IPS-18c (cell line): ENCODE measurements around the gene MINDY1.

ENCODE experiments used
- H3K4me3 ChIP-seq: 2 replicates; pipeline ENCODE4 v1.7.0; 2013; ENCODE audit warnings: low read depth, mild to moderate bottlenecking, low read length, moderate library complexity; ENCODE audit not compliant: insufficient read depth
- H3K9me3 ChIP-seq: one replicate; pipeline ENCODE4 v1.6.1; 2013; ENCODE audit warnings: mild to moderate bottlenecking, low read length, moderate library complexity; ENCODE audit not compliant: control insufficient read depth, insufficient read depth

Gene MINDY1, protein sequence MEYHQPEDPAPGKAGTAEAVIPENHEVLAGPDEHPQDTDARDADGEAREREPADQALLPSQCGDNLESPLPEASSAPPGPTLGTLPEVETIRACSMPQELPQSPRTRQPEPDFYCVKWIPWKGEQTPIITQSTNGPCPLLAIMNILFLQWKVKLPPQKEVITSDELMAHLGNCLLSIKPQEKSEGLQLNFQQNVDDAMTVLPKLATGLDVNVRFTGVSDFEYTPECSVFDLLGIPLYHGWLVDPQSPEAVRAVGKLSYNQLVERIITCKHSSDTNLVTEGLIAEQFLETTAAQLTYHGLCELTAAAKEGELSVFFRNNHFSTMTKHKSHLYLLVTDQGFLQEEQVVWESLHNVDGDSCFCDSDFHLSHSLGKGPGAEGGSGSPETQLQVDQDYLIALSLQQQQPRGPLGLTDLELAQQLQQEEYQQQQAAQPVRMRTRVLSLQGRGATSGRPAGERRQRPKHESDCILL

DNA sequence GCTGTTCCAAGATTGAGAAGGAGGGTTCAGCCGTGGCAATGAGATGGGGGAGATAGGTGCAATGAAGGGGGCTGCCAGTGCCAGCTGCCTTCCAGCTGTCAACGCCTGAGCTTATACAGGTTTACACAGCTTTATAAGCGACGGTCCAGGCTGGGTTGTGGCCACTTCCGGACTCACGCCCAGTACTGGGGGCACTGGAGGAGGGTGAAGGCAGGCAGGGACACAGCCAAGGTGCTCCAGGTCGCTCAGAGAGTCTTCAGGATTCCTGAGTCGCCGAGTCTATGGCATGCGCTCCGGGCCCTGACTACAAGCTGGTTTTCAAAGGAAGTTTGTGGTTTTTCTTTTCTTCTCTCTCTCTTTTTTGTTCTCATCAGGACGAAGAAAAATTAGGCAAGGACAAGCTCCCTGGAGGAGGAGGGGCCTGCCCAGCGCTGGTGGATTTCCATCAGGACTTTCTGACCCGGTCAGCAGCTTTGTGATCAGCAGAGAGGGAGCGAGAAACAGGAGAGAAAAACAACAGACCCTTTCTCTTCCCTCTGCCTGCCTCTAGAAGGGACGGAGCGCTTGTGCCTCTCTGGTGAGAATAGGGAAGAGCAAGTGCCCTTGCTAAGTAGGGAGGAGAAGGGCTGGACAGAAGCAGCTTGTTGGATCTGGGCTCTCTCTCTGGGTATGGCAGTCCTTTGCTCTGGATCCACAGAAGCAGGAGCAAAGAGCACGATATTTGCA, at the start of gene MINDY1:
MINDY1 (minus strand) TSS at position 576 of the 726 bp plus-strand sequence. CDS start 4,285 bp downstream, outside the sequence.
- H3K9me3 ChIP-seq, result no peaks in the 10 kb centered on the region
- H3K4me3 ChIP-seq, result peak within 1 kb of the TSS; percentile 50

DNA sequence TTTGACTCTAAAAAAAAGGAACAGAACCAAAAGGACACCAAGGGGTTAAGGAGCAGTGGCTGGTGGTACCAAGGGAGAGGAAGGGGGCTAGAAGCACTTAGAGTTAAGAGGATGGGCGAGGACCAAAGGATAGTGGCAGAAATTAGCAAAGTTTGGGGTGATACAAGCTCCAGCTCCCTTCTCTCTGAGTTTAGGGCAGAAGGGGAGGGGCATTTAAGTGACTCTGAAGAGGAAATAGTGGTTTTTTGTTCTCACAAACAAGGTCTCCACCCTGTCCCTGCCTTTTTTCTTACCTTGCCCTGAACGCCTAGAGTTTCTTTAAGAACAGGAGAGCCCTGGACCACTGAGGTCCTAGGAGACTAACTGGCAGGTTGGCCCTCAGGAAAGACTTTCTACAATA, 49.4 kb upstream of the MINDY1 start:
- Histone ChIP-seq H3K4me3 (no peak overlapping the region), H3K9me3 (no peaks in the 10 kb centered on the region)

DNA sequence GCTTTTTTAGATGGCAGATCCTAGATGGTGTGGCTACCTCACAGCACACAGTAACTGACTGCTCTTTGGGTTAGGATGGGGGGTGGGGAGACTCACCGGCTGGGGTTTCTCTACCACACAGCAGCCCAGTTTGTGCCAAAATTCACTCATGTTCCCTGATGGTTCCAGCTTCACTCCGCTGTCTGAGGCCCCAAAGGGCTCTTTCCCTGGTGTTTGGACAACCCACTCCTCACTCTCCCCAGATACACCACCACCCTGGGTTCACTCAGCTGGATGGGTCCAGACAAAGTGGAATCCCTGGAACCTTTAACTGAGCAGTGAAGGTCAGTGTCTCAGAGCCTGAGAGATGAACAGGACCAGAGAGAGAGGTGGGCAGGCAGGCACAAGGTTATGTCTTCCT, 48.9 kb upstream of the MINDY1 start:
- Histone ChIP-seq H3K4me3 (no peak overlapping the region), H3K9me3 (no peaks in the 10 kb centered on the region)

DNA sequence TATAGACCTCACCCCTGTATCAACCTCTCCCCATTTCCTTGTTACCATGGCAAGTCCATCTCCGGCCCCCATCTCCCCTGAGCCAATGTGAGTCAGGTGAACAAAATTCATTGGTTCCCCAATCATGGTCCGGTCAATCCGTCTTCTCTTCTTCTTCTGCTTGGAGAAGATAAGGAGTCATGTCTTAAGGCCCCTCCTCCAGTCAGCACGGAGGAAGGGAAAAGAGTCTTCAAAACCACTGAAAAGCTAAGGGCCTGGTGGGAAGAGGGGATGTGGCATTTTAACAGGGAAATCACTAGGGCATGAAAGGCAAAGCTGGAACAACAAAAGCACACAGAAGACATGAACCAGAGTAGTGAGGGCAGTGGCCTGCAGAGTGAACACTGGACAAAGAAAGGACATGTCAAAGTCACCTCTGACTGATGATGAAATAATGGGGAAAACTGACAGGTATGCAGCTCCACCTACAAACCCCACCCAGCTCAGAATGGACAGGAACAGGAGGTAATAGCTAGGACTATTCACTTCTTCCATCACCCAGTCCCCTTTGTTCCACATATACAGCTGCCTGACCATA, 48.4 kb upstream of the MINDY1 start:
- Histone ChIP-seq H3K4me3 (no peak overlapping the region), H3K9me3 (no peaks in the 10 kb centered on the region)

DNA sequence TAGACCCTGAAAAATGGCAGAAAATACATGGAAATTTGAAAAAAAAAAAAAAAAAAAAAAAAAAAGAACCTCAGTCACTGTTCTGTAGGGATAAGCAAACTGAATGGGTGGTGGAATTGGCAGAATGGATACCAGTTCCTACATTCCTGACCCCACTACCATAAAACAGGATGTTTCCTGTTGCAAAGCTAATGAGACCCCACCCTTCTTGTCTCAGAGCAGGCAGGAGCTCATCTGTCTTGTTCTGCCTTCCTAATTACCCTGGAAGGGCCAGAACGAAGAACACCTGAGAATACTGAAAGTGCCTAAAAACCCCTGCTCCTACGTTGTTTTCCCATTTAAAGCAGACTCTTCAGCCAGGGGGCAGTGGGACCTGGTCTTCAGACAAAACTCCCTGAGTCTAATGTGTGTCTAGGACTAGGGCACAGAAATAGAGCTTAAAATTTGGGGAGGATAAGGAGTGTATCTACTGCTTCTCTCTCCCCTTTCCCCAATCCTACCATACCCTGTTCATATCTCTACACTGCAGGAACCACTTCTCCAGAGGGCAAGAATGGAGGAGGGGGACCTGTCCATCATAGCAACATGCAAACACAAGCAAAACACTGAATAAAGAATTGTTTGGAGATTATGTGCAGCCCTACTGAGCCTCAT, 44.8 kb upstream of the MINDY1 start:
- H3K9me3 ChIP-seq, result no peaks in the 10 kb centered on the region
- H3K4me3 ChIP-seq, result no peak overlapping the region

DNA sequence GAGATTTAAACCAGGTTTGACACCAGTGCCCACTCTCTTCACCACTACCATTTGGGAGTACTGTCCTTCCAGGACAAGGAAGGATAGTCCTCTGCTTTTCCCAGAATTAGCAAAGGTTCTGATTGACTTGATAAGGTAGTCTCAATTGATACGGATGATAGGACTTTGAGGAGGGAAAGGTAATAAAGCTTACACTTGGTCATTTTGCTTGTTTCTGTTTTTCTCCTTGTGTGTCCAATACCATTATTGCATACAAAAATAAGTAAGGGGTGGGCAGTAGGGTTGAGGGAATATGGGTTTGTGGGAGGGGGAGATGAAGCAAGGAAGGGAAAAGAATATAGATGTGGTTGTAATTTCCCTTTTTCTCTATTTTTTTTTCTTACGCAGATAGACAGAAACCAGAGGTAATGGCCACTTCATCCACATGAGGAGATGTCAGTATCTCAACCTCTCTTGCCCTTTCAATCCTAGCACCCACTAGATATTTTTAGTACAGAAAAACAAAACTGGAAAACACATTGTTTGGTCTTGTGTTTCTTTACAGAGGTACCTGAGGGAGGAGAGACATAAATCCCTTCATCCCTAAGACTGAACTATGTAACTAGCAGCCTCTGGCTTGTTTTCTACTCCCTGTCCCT, 43.5 kb upstream of the MINDY1 start:
- H3K4me3 ChIP-seq, result no peak overlapping the region
- H3K9me3 ChIP-seq, result no peaks in the 10 kb centered on the region

DNA sequence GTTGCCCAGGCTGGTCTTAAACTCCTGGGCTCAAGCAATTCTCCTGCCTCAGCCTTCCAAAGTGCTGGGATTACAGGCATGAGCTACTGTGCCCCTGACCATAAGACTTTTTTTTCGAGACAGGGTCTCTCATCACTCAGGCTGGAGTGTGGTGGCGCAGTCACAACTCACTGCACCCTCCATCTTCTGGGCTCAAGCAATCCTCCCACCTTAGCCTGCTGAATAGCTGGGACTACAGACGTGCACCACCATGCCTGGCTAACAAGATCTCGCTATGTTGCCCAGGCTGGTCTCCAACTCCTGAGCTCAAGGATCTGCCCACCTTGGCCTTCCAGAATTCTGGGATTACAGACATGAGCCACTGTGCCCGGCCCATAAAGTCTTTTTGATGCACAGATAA, 42.8 kb upstream of the MINDY1 start:
- H3K9me3 ChIP-seq, result no peaks in the 10 kb centered on the region
- H3K4me3 ChIP-seq, result no peak overlapping the region

DNA sequence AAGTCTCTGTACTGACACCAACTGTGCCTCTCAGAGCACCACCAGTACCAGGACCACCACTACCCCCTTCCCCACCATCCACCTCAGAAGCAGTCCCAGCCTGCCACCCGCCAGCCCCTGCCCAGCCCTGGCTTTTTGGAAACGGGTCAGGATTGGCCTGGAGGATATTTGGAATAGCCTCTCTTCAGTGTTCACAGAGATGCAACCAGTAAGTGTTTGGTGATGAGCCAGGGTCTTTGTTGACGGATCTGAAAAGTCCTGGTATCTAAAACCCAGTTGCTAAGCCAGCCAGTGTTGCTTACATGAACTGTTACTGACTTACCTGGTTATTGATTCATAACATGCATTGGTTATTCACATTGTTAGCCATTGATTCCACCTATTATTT, 41.9 kb upstream of the MINDY1 start:
- Histone ChIP-seq H3K9me3 (no peaks in the 10 kb centered on the region), H3K4me3 (peak overlapping the region; percentile 87; the same call in 1 of the 2 replicates)

DNA sequence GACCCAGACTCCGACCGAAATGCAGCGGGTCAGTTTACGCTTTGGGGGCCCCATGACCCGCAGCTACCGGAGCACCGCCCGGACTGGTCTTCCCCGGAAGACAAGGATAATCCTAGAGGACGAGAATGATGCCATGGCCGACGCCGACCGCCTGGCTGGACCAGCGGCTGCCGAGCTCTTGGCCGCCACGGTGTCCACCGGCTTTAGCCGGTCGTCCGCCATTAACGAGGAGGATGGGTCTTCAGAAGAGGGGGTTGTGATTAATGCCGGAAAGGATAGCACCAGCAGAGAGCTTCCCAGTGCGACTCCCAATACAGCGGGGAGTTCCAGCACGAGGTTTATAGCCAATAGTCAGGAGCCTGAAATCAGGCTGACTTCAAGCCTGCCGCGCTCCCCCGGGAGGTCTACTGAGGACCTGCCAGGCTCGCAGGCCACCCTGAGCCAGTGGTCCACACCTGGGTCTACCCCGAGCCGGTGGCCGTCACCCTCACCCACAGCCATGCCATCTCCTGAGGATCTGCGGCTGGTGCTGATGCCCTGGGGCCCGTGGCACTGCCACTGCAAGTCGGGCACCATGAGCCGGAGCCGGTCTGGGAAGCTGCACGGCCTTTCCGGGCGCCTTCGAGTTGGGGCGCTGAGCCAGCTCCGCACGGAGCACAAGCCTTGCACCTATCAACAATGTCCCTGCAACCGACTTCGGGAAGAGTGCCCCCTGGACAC, 41.4 kb upstream of the MINDY1 start:
- Histone ChIP-seq H3K9me3 (no peaks in the 10 kb centered on the region), H3K4me3 (peak overlapping the region; percentile 87)

DNA sequence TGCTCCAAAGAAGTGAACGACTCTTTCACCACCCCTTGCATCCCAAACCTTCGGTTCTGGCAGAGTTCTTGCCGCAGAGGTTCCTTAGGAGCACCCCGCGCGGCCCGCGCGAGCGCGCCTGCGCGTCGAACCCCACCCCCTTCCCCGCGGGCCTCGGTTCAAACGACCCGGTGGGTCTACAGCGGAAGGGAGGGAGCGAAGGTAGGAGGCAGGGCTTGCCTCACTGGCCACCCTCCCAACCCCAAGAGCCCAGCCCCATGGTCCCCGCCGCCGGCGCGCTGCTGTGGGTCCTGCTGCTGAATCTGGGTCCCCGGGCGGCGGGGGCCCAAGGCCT, 40.9 kb upstream of the MINDY1 start, which contains the start of gene C1orf56:
C1orf56 (plus strand) TSS at position 161 of the 334 bp plus-strand sequence; CDS start at position 258, 97 bp downstream.
- Histone ChIP-seq H3K4me3 (peak within 1 kb of the TSS; percentile 87), H3K9me3 (no peaks in the 10 kb centered on the region)

DNA sequence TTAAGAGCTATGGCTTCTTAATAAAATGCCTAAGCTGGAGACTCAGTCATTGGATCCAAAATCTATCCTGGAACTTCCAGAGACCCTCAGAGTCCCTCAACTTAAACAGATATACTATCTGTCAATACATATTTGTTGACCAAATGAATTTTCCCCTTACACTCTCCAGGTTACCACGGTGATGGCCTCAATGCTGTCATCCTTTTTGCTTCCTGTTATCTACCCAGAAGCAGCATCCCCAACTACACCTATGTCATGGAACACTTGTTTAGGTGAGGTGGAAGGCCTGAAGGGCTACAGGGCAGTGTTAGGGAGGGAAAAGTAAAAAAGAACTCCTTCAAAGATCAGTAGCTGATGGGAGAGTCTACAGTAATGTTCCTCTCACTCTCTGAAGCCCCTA, 36.5 kb upstream of the MINDY1 start:
- Histone ChIP-seq H3K4me3 (no peak overlapping the region), H3K9me3 (no peaks in the 10 kb centered on the region)

DNA sequence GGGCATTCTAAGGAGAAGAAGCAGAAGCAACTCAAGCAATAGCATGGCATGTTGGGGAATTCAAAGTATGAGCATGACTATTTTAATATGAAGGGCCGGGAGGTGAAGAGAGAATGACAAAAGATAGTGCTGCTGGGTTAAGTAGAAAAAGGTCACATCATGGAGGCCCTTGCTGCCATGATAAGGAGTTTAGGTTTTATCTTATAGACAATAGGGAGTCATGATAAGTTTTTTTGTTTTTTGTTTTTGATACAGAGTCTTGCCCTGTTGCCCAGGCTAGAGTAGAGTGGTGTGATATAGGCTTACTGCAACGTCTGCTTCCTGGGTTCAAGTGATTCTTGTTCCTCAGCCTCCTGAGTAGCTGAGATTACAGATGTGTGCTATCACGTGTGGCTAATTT, 32.8 kb upstream of the MINDY1 start:
- no peaks in the 10 kb centered on the region for H3K9me3 ChIP-seq

DNA sequence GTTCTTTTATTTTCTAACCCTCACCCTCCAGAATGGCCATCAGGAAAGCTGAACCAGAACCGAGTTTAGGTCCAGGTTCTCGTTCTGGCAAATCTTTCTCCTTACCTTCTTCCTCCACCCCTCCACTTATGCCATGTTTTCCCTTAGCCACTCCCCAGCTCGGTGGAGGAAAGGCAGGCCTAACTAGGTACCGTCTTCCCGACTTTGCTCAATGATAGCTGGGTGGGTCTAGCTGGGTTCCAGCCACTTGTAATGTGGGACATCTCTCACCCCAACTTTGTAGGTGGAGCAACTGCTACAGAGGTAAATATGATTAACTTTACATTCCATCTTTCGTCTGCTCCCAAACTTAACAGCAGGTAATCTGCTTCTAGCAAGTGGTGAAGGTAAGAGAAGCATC, 30.3 kb upstream of the MINDY1 start:
- Histone ChIP-seq H3K9me3 (no peaks in the 10 kb centered on the region), H3K4me3 (no peak overlapping the region)

More for the DNA sequence above, 32.8 kb upstream of the MINDY1 start:
- no peak overlapping the region for H3K4me3 ChIP-seq

DNA sequence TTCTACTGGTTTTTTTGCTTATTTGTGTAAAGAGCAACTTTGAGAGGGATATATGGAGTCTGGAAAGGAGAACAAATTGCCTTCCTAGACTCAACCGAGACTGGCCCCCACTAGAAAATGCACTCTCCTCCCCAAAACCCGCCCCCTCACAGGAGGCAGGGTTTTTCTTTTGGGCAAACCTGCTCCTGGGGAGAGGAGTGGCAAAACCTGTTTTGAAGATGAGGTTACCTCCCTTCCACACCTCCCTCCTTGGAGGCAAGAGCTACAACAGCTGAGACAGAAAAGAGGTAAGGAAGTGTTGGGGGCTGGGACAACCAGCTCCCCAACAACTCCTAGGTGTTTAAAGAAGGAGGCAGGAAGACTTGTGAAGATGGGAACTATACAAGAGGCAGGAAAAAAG, 29.7 kb upstream of the MINDY1 start, which contains the start of gene BNIPL:
BNIPL (plus strand) TSS at position 231 of the 400 bp plus-strand sequence; CDS start at position 371, 140 bp downstream.
- no peaks in the 10 kb centered on the region for H3K9me3 ChIP-seq

DNA sequence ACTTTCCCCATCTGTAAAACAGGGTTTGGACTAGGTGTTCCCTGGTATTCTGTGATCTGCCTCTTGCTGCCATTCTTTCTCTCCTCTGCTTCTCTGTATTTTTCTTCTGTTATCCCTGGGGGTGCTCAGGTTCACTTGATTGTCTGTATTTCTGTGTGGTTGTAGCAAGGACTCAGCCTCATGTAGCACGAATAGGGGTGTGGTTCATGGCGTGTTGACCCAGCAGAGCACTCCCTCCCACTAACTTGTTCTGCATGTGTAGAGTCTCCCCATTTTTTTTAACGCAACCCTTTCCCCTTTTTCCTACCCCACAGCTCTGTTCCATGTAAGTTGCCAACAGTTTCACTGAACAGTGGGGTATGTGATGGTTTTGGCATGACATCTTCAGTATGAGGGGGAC, 28.5 kb upstream of the MINDY1 start:
- Histone ChIP-seq H3K4me3 (no peak overlapping the region), H3K9me3 (no peaks in the 10 kb centered on the region)

More for the DNA sequence above, 29.7 kb upstream of the MINDY1 start, which contains the start of gene BNIPL:
- H3K4me3 ChIP-seq, result no peak within 1 kb of the TSS

DNA sequence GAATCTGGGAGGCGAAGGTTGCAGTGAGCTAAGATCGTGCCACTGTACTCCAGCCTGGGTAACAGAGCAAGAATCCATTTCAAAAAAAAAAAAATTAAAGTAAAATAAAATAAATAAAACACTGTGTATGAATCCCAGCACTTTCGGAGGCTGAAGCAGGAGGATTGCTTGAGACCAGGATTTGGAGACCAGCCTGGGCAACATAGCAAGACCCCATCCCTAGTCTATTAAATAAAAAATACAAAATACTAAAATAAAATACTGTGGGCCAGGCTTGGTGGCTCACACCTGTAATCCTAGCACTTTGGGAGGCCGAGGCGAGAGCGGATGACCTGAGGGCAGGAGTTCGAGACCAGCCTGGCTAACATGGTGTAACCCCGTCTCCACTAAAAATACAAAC, 25.5 kb upstream of the MINDY1 start:
- Histone ChIP-seq H3K9me3 (no peaks in the 10 kb centered on the region), H3K4me3 (no peak overlapping the region)
